Right lobe of liver (tissue), 4 donors: ENCODE measurements around the gene SLC16A8.

Experiments
- CTCF ChIP-seq, 4 donors: fragments of 200-600 bp in 3 of 4; fragments of 450-650 bp in 1 of 4; IDR thresholded peaks; one replicate each; pipeline versions ENCODE4 v1.5.1 to v1.8.0; 2016 to 2022; ENCODE audit warnings: antibody characterized with exemption in 4 of 4, mild to moderate bottlenecking in 2 of 4
- POLR2A ChIP-seq: fragments of 450-650 bp; IDR thresholded peaks from one replicate; pipeline ENCODE4 v1.6.1; 2017; ENCODE audit warnings: antibody characterized with exemption, mild to moderate bottlenecking
- donor health status: DM: no; HTN: no; CAD: no.
- donor health status: DM: no; HTN: no; CAD: no.
- donor health status: DM: no; HTN: yes; CAD: no.

GRCh38 chr22:38108561-38109319, 24.8 kb upstream of the SLC16A8 start:
- TF ChIP-seq CTCF (IDR thresholded peaks at IDR 0.05) (no peak), POLR2A (no peak)
